ENCODE results near the gene GABRR1.

- TF ChIP-seq EZH2 (IDR thresholded peaks at IDR 0.05; ENCODE audit: borderline replicate concordance, low read depth, low read length, severe bottlenecking): no peak
- no peak for TF ChIP-seq POLR2AphosphoS5 (IDR thresholded peaks at IDR 0.05; ENCODE audit: insufficient read depth, low read depth, low read length)
- no peak for TF ChIP-seq MAX (IDR thresholded peaks at IDR 0.05; ENCODE audit: insufficient read depth, insufficient read length)
- TF ChIP-seq, protein P1, sequence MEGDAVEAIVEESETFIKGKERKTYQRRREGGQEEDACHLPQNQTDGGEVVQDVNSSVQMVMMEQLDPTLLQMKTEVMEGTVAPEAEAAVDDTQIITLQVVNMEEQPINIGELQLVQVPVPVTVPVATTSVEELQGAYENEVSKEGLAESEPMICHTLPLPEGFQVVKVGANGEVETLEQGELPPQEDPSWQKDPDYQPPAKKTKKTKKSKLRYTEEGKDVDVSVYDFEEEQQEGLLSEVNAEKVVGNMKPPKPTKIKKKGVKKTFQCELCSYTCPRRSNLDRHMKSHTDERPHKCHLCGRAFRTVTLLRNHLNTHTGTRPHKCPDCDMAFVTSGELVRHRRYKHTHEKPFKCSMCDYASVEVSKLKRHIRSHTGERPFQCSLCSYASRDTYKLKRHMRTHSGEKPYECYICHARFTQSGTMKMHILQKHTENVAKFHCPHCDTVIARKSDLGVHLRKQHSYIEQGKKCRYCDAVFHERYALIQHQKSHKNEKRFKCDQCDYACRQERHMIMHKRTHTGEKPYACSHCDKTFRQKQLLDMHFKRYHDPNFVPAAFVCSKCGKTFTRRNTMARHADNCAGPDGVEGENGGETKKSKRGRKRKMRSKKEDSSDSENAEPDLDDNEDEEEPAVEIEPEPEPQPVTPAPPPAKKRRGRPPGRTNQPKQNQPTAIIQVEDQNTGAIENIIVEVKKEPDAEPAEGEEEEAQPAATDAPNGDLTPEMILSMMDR (IDR thresholded peaks at IDR 0.05; ENCODE audit: extremely low read depth in 1 of 2, insufficient read depth in 1 of 2, low read depth in 1 of 2, low read length in 2 of 2): no peak
- TF ChIP-seq POLR2A (IDR thresholded peaks at IDR 0.05; ENCODE audit: low read depth, low read length): no peak
These were observed 72.7 kb downstream of the GABRR1 start for GRCh38 chr6:89144354-89144906.

All from endothelial cell of umbilical vein (primary cell).